CD4-positive, alpha-beta memory T cell (primary cell): ENCODE data around the gene CAPN1. TPM values are rescaled to one million over a fixed set of nuclear protein-coding genes. Genes with fewer than 3 reads are reported as not detected.

ENCODE experiments used
- CTCF ChIA-PET: fragments of 350-600 bp; sonication (Branson Sonifier 250); formaldehyde crosslinking; loops from one replicate; lab custom pipeline; 2021; ENCODE audit warnings: inconsistent platforms; ENCODE audit not compliant: partially characterized antibody; lab: Charles Lee
- POLR2A ChIA-PET: fragments of 350-600 bp; sonication (Branson Sonifier 250); formaldehyde crosslinking; loops from one replicate; lab custom pipeline; 2021; ENCODE audit not compliant: partially characterized antibody; lab: Charles Lee
- DNase-seq, 5 donors: peaks; one replicate each; pipeline versions ENCODE4 v3.0.0 to v3.0.0-alpha.2; 2020 to 2022; ENCODE audit warnings: mixed read lengths in 1 of 5
- H3K27ac ChIP-seq: one replicate; pipeline ENCODE4 v1.7.0; 2013; ENCODE audit warnings: low read depth, low read length
- H3K27me3 ChIP-seq: 2 replicates; pipeline ENCODE4 v1.7.0; 2013; ENCODE audit warnings: mild to moderate bottlenecking, low read length, moderate library complexity; ENCODE audit not compliant: insufficient read depth
- H3K36me3 ChIP-seq: 2 replicates; pipeline ENCODE4 v1.7.0; 2013; ENCODE audit warnings: mild to moderate bottlenecking, low read length, moderate library complexity; ENCODE audit not compliant: insufficient read depth
- H3K4me1 ChIP-seq: 2 replicates; pipeline ENCODE4 v1.7.0; 2013; ENCODE audit warnings: mild to moderate bottlenecking, low read length, moderate library complexity; ENCODE audit not compliant: insufficient read depth
- H3K4me3 ChIP-seq, 2 donors: one replicate each; pipeline ENCODE4 v1.7.0; 2013; ENCODE audit warnings: low read length in 2 of 2, mild to moderate bottlenecking in 1 of 2
- H3K9me3 ChIP-seq, 2 donors: one replicate each; pipeline ENCODE4 v1.7.0; 2013; ENCODE audit warnings: low read length in 2 of 2, control low read depth in 1 of 2; ENCODE audit not compliant: control insufficient read depth in 1 of 2
- H3K27ac Mint-ChIP-seq, 7 donors: one replicate each; pipeline ENCODE4 v1.8.0; 2020 to 2021; ENCODE audit warnings: mixed read lengths in 7 of 7, mild to moderate bottlenecking in 6 of 7, inconsistent platforms in 3 of 7, moderate library complexity in 3 of 7
- H3K27me3 Mint-ChIP-seq, 2 donors: one replicate each; pipeline ENCODE4 v1.8.0; 2020 to 2021; ENCODE audit warnings: mixed read lengths in 2 of 2
- H3K36me3 Mint-ChIP-seq, 2 donors: one replicate each; pipeline ENCODE4 v1.8.0; 2020 to 2021; ENCODE audit warnings: mixed read lengths in 2 of 2, inconsistent platforms in 1 of 2, mild to moderate bottlenecking in 1 of 2
- H3K4me1 Mint-ChIP-seq, 4 donors: one replicate each; pipeline ENCODE4 v1.8.0; 2020 to 2021; ENCODE audit warnings: mixed read lengths in 4 of 4, mild to moderate bottlenecking in 1 of 4
- H3K4me3 Mint-ChIP-seq, 8 donors: one replicate each; pipeline ENCODE4 v1.8.0; 2020 to 2021; ENCODE audit warnings: mixed read lengths in 8 of 8, mild to moderate bottlenecking in 7 of 8, moderate library complexity in 6 of 8, inconsistent platforms in 3 of 8
- H3K9me3 Mint-ChIP-seq, 8 donors: one replicate each; pipeline ENCODE4 v1.8.0; 2020 to 2021; ENCODE audit warnings: mixed read lengths in 8 of 8, mild to moderate bottlenecking in 5 of 8, inconsistent platforms in 3 of 8, moderate library complexity in 1 of 8
- intact Hi-C: fragments of 100-400 bp; cut with micrococcal nuclease; formaldehyde crosslinking; loops from one replicate; pipeline ENCODE4 v1.15.1; 2023
- polyA plus RNA-seq, 2 donors: library from polyadenylated mRNA; unstranded; fragments of 300-500 nt; fragmentation: Illumina TruSeq; gene quantifications; one replicate each; pipeline ENCODE4 v1.2.3, GENCODE V29; 2021
- total RNA-seq, 2 experiments: library from RNA; stranded (reverse); gene quantifications; one replicate each; pipeline ENCODE4 v1.2.3, GENCODE V29; 2021

CAPN1 gene
- total and polyA plus RNA-seq, 4 experiments from 2014 or later, result 115 to 141 (median 131) TPM

DNA sequence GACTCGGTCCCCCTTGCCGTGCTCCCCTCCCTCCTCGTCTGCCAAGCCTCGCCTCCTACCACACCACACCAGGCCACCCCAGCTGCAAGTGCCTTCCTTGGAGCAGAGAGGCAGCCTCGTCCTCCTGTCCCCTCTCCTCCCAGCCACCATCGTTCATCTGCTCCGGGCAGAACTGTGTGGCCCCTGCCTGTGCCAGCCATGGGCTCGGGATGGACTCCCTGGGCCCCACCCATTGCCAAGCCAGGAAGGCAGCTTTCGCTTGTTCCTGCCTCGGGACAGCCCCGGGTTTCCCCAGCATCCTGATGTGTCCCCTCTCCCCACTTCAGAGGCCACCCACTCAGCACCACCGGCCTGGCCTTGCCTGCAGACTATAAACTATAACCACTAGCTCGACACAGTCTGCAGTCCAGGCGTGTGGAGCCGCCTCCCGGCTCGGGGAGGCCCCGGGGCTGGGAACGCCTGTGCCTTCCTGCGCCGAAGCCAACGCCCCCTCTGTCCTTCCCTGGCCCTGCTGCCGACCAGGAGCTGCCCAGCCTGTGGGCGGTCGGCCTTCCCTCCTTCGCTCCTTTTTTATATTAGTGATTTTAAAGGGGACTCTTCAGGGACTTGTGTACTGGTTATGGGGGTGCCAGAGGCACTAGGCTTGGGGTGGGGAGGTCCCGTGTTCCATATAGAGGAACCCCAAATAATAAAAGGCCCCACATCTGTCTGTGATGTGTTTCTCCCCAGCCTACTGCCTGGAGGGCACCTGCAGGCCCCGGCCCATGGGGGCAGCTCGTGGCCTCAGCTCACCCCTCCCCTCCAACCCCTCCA, 29.8 kb downstream of the CAPN1 start:
- H3K9me3 Mint-ChIP-seq, result no peaks in the 10 kb centered on the region
- H3K4me3 ChIP-seq, result no peak overlapping the region
- POLR2A ChIA-PET, result no interaction called here

DNA sequence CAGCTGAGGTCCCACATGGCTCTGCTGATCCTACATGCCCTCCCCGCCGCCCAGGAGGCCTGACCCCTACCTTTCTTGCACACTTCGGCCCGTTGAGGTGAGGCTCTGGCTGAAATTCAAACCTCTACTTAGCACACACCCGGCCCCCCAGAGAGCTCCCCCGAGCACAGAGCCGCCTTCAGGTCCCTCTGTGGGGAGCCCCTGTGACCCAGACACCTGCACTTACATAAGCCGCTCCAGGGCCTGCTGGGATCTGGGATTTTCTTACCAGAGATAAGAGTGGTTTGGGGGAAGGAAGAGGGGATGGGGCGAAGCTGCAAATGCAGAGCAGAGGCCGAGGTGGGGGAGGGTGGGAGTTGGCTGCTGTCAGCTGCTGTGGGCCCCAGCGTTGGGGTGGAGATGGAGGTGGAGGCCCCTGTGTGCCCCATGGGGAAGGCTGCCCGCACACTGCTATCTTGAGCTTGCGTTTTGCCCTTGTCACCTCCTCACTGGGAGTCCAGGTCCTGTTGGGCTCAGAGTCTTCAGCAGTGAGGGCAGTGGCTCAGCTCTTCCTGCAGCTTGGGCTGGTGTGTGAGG, 30.6 kb downstream of the CAPN1 start:
- no peak overlapping the region for H3K27ac ChIP-seq
- no peaks in the 10 kb centered on the region for H3K27me3 Mint-ChIP-seq
- no peaks in the 10 kb centered on the region for H3K9me3 ChIP-seq
- H3K4me1 ChIP-seq, result peaks cover 11% of the 10 kb centered on the region
- H3K9me3 Mint-ChIP-seq, result no peaks in the 10 kb centered on the region
- H3K27ac Mint-ChIP-seq, result peak overlapping the region in 1 of 7 donors; percentile 32
- DNase-seq, result no peak
- intact Hi-C loops, result no loop called here
- H3K36me3 Mint-ChIP-seq, result peaks cover 5 to 25% of the 10 kb centered on the region in 2 donors
- ChIA-PET POLR2A (no interaction called here), CTCF (no interaction called here)
- H3K4me3 Mint-ChIP-seq, result no peak overlapping the region
- H3K36me3 ChIP-seq, result peaks cover 19% of the 10 kb centered on the region
- peaks cover 9 to 25% (median 17%) of the 10 kb centered on the region in 4 donors for H3K4me1 Mint-ChIP-seq
- no peaks in the 10 kb centered on the region for H3K27me3 ChIP-seq
- H3K4me3 ChIP-seq, result no peak overlapping the region

More for the DNA sequence above, 29.8 kb downstream of the CAPN1 start:
- Mint-ChIP-seq H3K27me3 (no peaks in the 10 kb centered on the region), H3K36me3 (peaks cover 5 to 29% of the 10 kb centered on the region in 2 donors), H3K4me3 (no peak overlapping the region), H3K27ac (no peak overlapping the region), H3K4me1 (peaks cover 9 to 25% (median 17%) of the 10 kb centered on the region in 4 donors)
- H3K36me3 ChIP-seq, result peaks cover 22% of the 10 kb centered on the region
- no peak for DNase-seq
- CTCF ChIA-PET, result no interaction called here
- peaks cover 11% of the 10 kb centered on the region for H3K4me1 ChIP-seq
- no peak overlapping the region for H3K27ac ChIP-seq
- intact Hi-C loops, result no loop called here
- H3K9me3 ChIP-seq, result no peaks in the 10 kb centered on the region
- H3K27me3 ChIP-seq, result no peaks in the 10 kb centered on the region

DNA sequence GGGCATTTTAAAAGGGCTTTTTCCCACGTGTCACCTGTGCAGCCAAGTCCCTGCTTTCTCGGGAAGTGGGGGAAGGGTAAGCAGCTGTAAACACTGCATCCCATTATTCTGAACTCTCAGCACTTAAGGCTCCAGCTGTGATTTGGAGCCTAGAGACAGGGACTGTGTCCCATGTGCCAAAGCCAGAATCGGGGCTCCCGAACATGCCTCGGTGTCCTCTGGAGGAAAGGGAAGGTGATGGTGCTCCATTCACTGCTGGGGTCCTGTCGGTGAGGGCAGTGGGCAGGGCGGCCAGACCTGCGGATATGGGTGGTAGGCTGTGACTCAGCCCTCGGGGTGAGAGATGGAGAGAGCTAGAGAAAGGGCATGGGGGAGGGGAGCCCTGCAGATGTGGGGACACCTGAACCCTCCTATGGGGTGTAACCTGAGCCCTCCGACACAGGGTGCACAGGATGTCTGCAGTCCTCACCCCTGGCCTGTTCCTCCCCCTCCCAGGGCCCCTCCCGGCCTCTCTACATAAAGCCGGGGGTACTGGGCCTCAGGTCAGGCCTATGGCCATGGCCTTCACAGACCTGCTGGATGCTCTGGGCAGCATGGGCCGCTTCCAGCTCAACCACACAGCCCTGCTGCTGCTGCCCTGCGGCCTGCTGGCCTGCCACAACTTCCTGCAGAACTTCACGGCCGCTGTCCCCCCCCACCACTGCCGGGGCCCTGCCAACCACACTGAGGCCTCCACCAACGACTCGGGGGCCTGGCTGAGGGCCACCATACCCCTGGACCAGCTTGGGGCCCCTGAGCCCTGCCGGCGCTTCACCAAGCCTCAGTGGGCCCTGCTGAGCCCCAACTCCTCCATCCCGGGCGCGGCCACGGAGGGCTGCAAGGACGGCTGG, 31.8 kb downstream of the CAPN1 start:
- intact Hi-C loops, result no loop called here
- Histone ChIP-seq H3K9me3 (no peaks in the 10 kb centered on the region), H3K4me1 (peaks cover 11% of the 10 kb centered on the region), H3K4me3 (no peak overlapping the region), H3K27me3 (no peaks in the 10 kb centered on the region), H3K27ac (no peak overlapping the region), H3K36me3 (peaks cover 19% of the 10 kb centered on the region)
- Mint-ChIP-seq H3K4me1 (peaks cover 9 to 25% (median 17%) of the 10 kb centered on the region in 4 donors), H3K27me3 (no peaks in the 10 kb centered on the region), H3K4me3 (peak overlapping the region in 1 of 8 donors; percentile 65), H3K9me3 (no peaks in the 10 kb centered on the region), H3K36me3 (peaks cover 5 to 21% of the 10 kb centered on the region in 2 donors), H3K27ac (peak overlapping the region in 1 of 7 donors; percentile 42)
- ChIA-PET CTCF (no interaction called here), POLR2A (interaction anchor here (0.6 to 1.5 kb wide), 2 partner anchors 120 to 405 kb away, joined by 3 read pairs; partner anchors contain the start of gene DPF2)
- DNase-seq, result no peak

DNA sequence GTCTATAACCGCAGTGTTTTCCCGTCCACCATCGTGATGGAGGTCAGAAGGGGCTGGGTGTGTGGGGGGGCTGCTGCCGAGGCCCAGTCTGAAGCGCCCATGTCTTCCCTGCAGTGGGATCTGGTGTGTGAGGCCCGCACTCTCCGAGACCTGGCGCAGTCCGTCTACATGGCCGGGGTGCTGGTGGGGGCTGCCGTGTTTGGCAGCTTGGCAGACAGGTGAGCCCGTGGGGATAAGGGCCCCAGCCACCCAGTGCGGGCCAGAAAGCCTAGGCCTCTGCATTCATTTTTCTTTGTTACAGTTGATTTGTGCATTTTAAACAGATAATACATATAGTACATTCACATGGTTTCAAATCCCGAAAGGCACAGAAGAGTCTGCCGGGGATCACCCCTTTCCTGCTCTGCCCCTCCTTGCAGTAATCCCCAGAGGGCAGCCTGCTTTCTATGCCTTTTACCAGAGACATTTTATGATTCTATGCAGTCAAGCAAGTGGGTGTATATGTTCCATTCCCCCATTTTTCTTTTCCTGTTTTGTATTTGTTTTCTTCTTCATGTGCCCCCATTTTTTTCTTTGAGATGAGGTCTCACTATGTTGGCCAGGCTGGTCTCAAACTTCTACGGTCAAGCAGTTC, 32.6 kb downstream of the CAPN1 start:
- no peak for DNase-seq
- Mint-ChIP-seq H3K4me3 (peak overlapping the region in 1 of 8 donors; percentile 16), H3K36me3 (peaks cover 0 to 14% of the 10 kb centered on the region in 2 donors)

DNA sequence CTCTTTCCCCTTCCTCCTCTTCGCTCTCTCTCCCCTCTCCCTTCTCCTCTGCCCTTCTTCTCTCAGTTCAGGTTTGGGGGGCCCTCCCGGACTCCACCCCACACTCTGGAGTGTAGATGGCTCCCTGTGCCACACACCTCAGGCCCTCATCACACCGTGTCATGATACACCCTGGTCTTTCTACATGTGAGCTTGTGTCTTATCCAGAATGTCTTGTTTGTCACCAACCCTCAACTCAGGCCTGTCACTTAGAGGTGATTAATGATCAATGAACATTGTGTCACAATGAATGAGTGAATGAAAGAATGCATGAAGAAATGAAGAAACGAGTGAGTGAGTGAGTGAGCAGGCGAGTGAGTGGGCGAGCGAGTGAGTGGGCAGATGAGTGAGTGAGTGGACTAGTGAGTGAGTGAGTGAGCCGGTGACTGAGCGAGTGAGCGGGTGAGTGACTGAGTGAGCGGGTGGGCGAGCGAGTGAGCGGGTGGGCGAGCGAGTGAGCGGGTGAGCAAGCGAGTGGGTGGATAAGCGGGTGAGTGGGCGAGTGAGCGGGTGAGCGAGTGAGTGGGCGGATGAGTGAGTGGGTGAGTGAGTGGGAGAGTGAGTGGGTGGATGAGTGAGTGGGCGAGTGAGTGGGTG, 33.8 kb downstream of the CAPN1 start:
- peaks cover 14 to 38% (median 26%) of the 10 kb centered on the region in 4 donors for H3K4me1 Mint-ChIP-seq
- H3K27ac Mint-ChIP-seq, result peak overlapping the region in 3 of 7 donors; percentile 6 to 44 (median 13)
- intact Hi-C loops, result no loop called here

More for the DNA sequence above, 32.6 kb downstream of the CAPN1 start:
- Histone ChIP-seq H3K36me3 (peaks cover 19% of the 10 kb centered on the region), H3K9me3 (no peaks in the 10 kb centered on the region), H3K27ac (no peak overlapping the region), H3K27me3 (no peaks in the 10 kb centered on the region), H3K4me3 (no peak overlapping the region), H3K4me1 (peaks cover 12% of the 10 kb centered on the region)
- intact Hi-C loops, result no loop called here
- no peaks in the 10 kb centered on the region for H3K9me3 Mint-ChIP-seq
- H3K27me3 Mint-ChIP-seq, result no peaks in the 10 kb centered on the region
- peak overlapping the region in 2 of 7 donors; percentile 5 to 30 for H3K27ac Mint-ChIP-seq
- CTCF ChIA-PET, result no interaction called here
- peaks cover 10 to 32% (median 21%) of the 10 kb centered on the region in 4 donors for H3K4me1 Mint-ChIP-seq
- POLR2A ChIA-PET, result interaction anchor here (1.5 kb wide), 1 partner anchor 119 kb away, joined by 3 read pairs; the partner anchor contains the start of gene DPF2

DNA sequence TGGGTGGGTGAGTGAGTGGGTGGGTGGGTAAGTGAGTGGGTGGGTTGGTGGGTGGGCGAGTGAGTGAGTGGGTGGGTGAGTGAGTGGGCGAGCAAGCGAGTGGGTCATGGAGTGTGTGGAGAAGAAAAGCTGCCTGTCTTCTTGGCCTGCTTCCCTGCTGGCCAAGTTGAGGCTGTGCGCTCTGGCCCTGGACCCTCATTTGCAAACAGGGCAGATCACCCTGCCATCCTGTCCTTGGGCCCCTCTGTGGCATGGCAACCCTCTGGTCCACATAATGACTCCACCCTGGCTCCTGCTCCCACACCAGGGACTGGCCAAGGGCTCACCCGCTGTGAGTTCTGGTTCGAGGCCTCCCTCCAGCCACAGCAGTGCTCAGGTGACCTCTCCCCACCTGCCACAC, 35.1 kb downstream of the CAPN1 start:
- no peak for DNase-seq
- H3K27me3 ChIP-seq, result no peaks in the 10 kb centered on the region
- no peak overlapping the region for H3K27ac ChIP-seq
- H3K4me3 Mint-ChIP-seq, result no peak overlapping the region
- no peaks in the 10 kb centered on the region for H3K9me3 Mint-ChIP-seq
- H3K9me3 ChIP-seq, result no peaks in the 10 kb centered on the region
- no peak overlapping the region for H3K4me3 ChIP-seq
- H3K4me1 ChIP-seq, result peaks cover 23% of the 10 kb centered on the region
- no peaks in the 10 kb centered on the region for H3K27me3 Mint-ChIP-seq
- ChIA-PET POLR2A (no interaction called here), CTCF (no interaction called here)
- no peaks in the 10 kb centered on the region for H3K36me3 ChIP-seq
- no peaks in the 10 kb centered on the region for H3K36me3 Mint-ChIP-seq
- peaks cover 14 to 38% (median 26%) of the 10 kb centered on the region in 4 donors for H3K4me1 Mint-ChIP-seq
- peak overlapping the region in 1 of 7 donors; percentile 41 for H3K27ac Mint-ChIP-seq
- intact Hi-C loops, result no loop called here

More for the DNA sequence above, 33.8 kb downstream of the CAPN1 start:
- Histone ChIP-seq H3K9me3 (no peaks in the 10 kb centered on the region), H3K27me3 (no peaks in the 10 kb centered on the region), H3K36me3 (peaks cover 8% of the 10 kb centered on the region), H3K27ac (no peak overlapping the region), H3K4me1 (peaks cover 23% of the 10 kb centered on the region), H3K4me3 (no peak overlapping the region)
- no peaks in the 10 kb centered on the region for H3K9me3 Mint-ChIP-seq
- peaks cover 0 to 3% of the 10 kb centered on the region in 2 donors for H3K36me3 Mint-ChIP-seq
- no peak for DNase-seq
- no peak overlapping the region for H3K4me3 Mint-ChIP-seq
- ChIA-PET POLR2A (interaction anchor here (1.5 kb wide), 1 partner anchor 118 kb away, joined by 3 read pairs; the partner anchor contains the start of gene DPF2), CTCF (no interaction called here)
- H3K27me3 Mint-ChIP-seq, result no peaks in the 10 kb centered on the region
